OCI-LY1 (cell line): ENCODE data around the gene SLAMF7.

Source experiments
- EZH2 ChIP-seq: fragments of 200-600 bp; sonication (generic), shearing (Covaris generic); IDR thresholded peaks from 2 replicates; pipeline ENCODE4 v1.8.0; 2017; ENCODE audit warnings: borderline replicate concordance, mixed run types, mild to moderate bottlenecking, antibody characterized with exemption, low read length, moderate library complexity, mixed read lengths
- TF ChIP-seq, protein P1 (sequence below): fragments of 200-600 bp; sonication (generic), shearing (Covaris generic); IDR thresholded peaks from 2 replicates; pipeline ENCODE4 v1.5.1; 2017; ENCODE audit warnings: mild to moderate bottlenecking, antibody characterized with exemption, low read length, moderate library complexity, mixed read lengths

DNA sequence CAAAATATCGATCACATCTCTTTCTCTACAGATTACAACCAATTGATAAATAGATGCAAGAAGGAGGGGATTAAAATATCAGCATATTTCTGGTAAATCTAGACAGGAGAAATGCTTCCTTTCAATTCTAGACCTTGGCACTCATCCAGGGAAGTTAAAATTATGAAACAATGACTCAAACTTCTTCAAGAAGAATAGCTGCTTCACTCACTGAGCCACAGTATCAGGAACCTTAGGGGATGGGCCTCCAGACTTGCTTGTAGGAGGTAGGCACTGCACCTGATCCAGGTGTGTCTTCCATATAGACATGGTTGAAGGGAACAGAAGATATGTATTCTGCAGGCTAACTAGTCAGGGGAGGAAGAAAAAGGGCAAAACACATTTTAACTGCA, 9.8 kb downstream of the SLAMF7 start:
- TF ChIP-seq, protein P1, sequence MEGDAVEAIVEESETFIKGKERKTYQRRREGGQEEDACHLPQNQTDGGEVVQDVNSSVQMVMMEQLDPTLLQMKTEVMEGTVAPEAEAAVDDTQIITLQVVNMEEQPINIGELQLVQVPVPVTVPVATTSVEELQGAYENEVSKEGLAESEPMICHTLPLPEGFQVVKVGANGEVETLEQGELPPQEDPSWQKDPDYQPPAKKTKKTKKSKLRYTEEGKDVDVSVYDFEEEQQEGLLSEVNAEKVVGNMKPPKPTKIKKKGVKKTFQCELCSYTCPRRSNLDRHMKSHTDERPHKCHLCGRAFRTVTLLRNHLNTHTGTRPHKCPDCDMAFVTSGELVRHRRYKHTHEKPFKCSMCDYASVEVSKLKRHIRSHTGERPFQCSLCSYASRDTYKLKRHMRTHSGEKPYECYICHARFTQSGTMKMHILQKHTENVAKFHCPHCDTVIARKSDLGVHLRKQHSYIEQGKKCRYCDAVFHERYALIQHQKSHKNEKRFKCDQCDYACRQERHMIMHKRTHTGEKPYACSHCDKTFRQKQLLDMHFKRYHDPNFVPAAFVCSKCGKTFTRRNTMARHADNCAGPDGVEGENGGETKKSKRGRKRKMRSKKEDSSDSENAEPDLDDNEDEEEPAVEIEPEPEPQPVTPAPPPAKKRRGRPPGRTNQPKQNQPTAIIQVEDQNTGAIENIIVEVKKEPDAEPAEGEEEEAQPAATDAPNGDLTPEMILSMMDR = no peak
- TF ChIP-seq EZH2 = no peak
